GM12873 (cell line): Measurements from ENCODE around the gene USP32.

ENCODE experiments used
- TF ChIP-seq, protein P1 (sequence below): IDR thresholded peaks from 2 replicates; pipeline ENCODE4 v1.5.1; 2012; ENCODE audit warnings: low read depth, mild to moderate bottlenecking, moderate library complexity, low read length, control low read depth; ENCODE audit not compliant: insufficient read depth; ENCODE audit errors: missing control alignments

The USP32 gene

DNA sequence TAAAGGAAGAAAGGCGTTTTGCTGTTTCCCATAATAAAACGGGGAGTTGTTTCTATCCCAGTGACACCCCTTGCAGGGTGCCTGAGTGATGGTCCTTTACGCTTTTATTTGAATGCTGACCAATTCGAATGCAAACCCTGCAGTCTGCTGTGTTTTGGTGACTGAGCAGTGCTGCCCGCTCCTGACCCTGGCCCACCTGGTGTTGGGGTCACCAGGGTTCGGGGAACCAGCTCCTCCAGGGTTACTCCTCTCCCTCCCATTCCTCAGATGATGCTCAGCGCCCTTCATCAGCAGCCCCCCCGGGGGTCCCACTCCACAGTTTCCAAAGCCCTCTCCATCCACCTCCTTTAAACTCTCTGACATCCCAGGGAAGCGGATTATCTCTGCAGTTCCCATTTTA is 236.1 kb downstream of the USP32 start:
- TF ChIP-seq, protein P1, sequence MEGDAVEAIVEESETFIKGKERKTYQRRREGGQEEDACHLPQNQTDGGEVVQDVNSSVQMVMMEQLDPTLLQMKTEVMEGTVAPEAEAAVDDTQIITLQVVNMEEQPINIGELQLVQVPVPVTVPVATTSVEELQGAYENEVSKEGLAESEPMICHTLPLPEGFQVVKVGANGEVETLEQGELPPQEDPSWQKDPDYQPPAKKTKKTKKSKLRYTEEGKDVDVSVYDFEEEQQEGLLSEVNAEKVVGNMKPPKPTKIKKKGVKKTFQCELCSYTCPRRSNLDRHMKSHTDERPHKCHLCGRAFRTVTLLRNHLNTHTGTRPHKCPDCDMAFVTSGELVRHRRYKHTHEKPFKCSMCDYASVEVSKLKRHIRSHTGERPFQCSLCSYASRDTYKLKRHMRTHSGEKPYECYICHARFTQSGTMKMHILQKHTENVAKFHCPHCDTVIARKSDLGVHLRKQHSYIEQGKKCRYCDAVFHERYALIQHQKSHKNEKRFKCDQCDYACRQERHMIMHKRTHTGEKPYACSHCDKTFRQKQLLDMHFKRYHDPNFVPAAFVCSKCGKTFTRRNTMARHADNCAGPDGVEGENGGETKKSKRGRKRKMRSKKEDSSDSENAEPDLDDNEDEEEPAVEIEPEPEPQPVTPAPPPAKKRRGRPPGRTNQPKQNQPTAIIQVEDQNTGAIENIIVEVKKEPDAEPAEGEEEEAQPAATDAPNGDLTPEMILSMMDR: no peak

DNA sequence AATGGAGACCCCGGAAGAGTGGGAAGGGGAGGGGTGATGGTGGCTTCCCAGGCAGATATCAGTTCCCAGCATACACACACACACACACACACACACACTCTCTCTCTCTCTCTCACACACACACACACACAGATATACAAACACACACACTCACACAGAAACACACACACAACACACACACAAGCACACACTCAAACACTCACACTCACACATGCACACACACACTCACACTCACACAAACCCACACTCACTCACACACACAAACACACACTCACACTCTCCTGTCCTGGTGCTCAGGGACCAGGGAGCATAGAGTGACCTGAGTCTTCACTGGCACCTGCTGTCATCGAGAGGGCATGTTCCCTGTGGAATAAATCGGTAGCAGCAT is 236.5 kb downstream of the USP32 start:
- TF ChIP-seq, protein P1: no peak

DNA sequence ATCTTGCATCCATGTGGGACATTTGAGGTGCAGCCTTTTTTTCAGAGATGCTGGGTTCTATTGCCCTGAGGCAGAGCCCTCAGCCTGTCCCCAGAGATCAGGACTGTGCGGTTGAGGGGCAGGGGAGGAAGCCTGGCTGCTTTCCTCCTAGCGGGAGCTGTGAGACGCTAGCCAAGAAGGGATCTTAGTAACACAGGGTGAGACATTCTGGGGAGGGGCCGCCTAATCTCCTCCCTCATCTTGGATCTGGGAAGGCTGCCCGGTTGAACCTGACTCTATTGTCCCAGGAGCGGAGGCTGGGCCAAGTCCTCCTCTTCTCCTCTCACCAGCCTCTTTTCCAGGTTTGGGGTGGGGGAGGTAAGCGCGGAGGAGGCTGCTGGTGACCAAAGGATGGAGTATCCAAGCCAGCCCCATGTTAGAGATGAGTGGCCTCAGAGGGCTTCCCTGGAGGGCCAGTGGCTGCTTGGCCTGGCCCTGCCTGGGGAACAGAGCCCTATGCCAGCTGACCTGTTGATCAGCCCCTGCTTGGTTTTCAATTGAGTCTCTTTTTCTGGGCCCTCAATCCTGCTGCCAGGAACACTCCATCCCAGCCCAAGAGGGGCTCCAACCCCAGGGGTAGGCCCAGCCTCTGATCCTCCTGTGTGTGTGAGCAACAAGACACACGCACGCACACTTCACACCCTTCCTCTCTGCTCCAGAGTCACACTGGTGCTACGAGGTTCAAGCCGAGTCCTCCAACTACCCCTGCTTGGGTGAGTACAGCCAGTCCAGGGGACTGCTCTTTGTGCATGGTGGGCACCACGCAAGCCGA is 237.1 kb downstream of the USP32 start:
- TF ChIP-seq, protein P1: no peak

DNA sequence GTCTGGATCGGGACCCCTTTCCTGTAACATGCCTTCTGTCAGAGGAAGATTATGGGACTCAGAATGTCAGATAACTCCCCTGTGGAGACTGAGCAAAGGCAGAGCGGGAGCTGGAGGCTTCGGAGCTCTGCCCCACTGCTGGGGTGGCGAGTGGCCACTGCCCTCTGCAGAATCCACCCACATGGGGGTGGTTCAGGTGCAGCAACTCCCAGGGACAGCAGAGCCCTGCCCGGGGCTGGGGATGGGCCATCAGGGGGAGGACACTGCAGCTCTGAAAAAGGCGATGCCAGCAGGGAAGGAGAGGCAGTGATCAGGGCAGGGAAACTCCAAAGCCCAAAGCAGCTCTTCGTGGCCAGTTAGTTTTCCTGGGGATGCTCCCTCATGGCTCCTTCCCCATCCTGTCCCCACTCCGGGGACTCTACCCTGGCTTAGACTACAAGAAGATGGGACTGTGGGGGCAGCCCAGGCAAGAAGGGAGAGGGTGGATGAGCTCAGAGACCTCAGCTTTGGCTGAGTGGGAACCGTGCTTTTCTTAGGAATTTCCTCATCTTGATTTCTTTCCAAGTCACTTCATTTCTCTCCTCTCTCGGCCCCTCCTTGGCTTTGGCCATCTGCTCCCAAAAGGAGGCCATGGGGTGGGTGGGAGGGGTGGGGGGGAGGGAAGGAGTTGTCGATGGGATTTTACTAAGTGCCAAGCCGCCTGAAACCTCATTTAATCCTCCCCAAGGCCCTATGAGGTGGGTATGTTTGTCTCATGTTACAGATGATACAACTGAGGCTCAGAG is 238.1 kb downstream of the USP32 start:
- TF ChIP-seq, protein P1: no peak

DNA sequence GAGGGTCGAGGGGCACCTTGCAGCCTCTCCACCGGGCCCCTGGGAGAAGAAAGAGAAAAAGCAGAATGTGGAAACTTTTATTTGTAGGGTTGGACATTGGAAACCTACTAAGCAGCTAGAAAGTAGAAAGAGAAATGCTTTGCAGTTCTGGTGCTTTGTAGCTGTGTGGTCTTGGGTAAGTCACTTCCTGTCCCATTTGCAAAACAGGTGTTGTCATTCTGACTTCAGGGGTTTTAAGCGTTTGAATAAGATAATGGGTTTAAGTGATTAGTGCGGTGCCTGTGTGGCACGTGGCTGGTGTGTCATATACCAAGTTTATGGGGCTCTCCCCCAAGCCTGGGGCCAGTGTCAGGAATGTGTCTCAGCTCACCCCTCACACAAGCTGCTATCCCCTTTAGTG is 240.6 kb downstream of the USP32 start:
- TF ChIP-seq, protein P1: no peak

DNA sequence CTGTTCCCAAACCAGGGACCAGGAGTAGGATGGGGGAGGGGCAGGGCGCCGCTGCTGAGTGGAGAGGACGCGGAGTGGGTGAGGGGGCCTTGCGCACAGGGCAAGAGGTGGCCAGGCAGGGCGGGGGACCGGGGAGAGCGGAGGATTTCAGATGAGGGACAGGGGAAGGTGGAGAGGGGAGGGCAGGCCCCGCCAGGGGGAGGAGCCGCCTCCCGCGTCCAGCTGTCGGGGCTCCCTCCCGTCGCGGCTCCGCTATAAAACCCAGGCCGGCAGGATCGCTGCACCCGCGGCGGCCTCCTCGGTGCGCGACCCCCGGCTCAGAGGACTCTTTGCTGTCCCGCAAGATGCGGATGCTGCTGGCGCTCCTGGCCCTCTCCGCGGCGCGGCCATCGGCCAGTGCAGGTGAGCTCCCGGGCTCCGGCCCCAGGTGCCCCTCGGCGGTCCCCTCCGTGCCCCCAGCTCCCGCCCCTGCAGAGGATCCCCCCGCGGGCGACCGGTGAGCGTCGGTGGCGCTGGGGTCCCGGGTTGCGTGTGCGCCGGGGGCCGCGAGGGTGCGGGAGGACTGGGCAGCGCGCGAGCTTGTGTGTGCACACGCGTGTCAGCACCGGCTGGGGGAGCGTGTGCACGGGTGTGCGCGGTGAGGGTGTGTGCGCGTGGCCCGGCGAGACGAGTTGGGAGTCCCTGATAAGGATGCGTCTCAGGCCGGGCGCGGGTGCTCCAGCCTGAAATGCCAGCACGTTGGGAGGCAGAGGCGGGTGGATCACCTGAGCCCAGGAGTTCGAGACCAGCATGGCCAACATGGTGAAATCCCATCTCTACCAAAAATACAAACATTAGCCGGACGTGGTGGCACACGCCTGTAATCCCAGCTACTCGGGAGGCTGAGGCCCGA is 242.0 kb downstream of the USP32 start, which contains the start of gene CA4:
CA4 (plus strand) TSS at position 283 of the 892 bp plus-strand sequence; CDS start at position 345, 62 bp downstream.
- TF ChIP-seq, protein P1: no peak

DNA sequence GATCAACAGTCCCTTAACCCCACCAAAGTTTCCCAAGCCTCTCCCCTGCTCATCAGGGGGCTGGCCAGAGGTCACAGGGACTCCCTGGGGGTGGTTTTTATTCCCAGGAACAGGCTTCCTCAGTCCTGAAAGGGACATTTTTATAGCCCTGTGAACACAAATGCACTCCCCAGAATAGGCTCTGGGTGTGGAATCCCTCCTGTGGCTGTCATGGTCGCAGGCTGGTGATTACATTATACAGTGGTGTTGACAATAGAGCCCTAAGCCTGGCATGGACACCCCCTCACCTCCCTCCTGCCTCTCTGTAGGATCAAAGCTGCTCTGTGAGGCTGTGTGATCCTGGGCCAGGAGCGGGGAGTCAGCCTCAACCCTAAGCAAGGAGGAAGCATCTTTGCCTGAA is 243.6 kb downstream of the USP32 start:
- TF ChIP-seq, protein P1: no peak
